ENCODE data around the gene DHX30. TPM values are rescaled to one million over a fixed set of nuclear protein-coding genes. Genes with fewer than 3 reads are reported as not detected.
A peak's percentile ranks its signal among the peaks of the same experiment; 100 is the strongest.

Gene DHX30
- polyA plus RNA-seq, 1 of the 3 experiments (the other 2 are of a cell fraction): 86.3 TPM

- ChIA-PET CTCF (interaction anchor here (1.5 to 2.7 kb wide), 2 partner anchors 8 to 250 kb away, joined by 4 to 8 read pairs; partner anchors contain the start of gene SMARCC1), POLR2A (no interaction called here)
- WGBS (ENCODE audit: low lambda C conversion rate): 93% methylated on average over 8 of the region's 8 CpGs
- Histone ChIP-seq H3K4me2 (no peak overlapping the region), H3K36me3 (replicated peaks in 1 of 2; ENCODE audit: control insufficient read depth in 1 of 2, insufficient read depth in 2 of 2, low read length in 1 of 2) (peaks cover 14 to 32% of the 10 kb centered on the region in 2 experiments), H3K9me2 (no peaks in the 10 kb centered on the region), H2AFZ (ENCODE audit: low read depth) (no peak overlapping the region), H4K20me1 (ENCODE audit: insufficient read depth) (peaks cover 70% of the 10 kb centered on the region), H3K79me2 (ENCODE audit: insufficient read depth) (peaks cover 100% of the 10 kb centered on the region), H3K4me3 (ENCODE audit: low read depth in 2 of 2, low read length in 1 of 2) (no peak overlapping the region), H3F3A (replicated peaks; ENCODE audit: insufficient read depth) (peaks cover 10% of the 10 kb centered on the region), H3K9ac (no peak overlapping the region), H3K9me3 (no peaks in the 10 kb centered on the region; the same call in 1 of the 2 replicates), H3K4me1 (ENCODE audit: control insufficient read depth in 1 of 2, insufficient read depth in 2 of 2, low read depth in 1 of 2, low read length in 1 of 2) (no peaks in the 10 kb centered on the region), H3K27me3 (ENCODE audit: insufficient read depth) (no peaks in the 10 kb centered on the region), H3K27ac (ENCODE audit: low read depth in 2 of 2, low read length in 1 of 2) (no peak overlapping the region)
- DNase-seq: no peak
- TF ChIP-seq TCF12 (IDR thresholded peaks at IDR 0.05) (no peak), EP300 (IDR thresholded peaks at IDR 0.05; ENCODE audit: borderline replicate concordance in 1 of 2, low read depth in 1 of 2, low read length in 1 of 2) (no peak), RXRA (IDR thresholded peaks at IDR 0.05; ENCODE audit: borderline replicate concordance, low read depth) (no peak), POLR2AphosphoS5 (IDR thresholded peaks at IDR 0.05; ENCODE audit: low read depth, low read length) (no peak), GABPA (IDR thresholded peaks at IDR 0.05; ENCODE audit: low read depth) (no peak), SIN3A (IDR thresholded peaks at IDR 0.05; ENCODE audit: borderline replicate concordance, low read depth, low read length) (no peak), USF2 (IDR thresholded peaks at IDR 0.05; ENCODE audit: borderline replicate concordance, low read depth, low read length) (no peak), SMC3 (IDR thresholded peaks at IDR 0.05; ENCODE audit: low read depth, low read length) (no peak), TAF1 (IDR thresholded peaks at IDR 0.05; ENCODE audit: borderline replicate concordance, low read depth, low read length) (no peak), EZH2phosphoT487 (IDR thresholded peaks at IDR 0.05; ENCODE audit: borderline replicate concordance, low read depth) (no peak), IRF3 (IDR thresholded peaks at IDR 0.05; ENCODE audit: low read depth, low read length) (no peak), MXI1 (IDR thresholded peaks at IDR 0.05; ENCODE audit: low read depth, low read length) (no peak)
These were observed 30.1 kb upstream of the DHX30 start for GRCh38 chr3:47772788-47773187.

- Histone ChIP-seq H3F3A (replicated peaks; ENCODE audit: insufficient read depth) (peaks cover 31% of the 10 kb centered on the region), H3K4me1 (ENCODE audit: control insufficient read depth in 1 of 2, insufficient read depth in 2 of 2, low read depth in 1 of 2, low read length in 1 of 2) (peaks cover 0 to 3% of the 10 kb centered on the region in 2 experiments; a peak in 2 of 4 replicates), H3K36me3 (replicated peaks in 1 of 2; ENCODE audit: control insufficient read depth in 1 of 2, insufficient read depth in 2 of 2, low read length in 1 of 2) (peaks cover 0 to 13% of the 10 kb centered on the region in 2 experiments), H3K27ac (ENCODE audit: low read depth in 2 of 2, low read length in 1 of 2) (no peak overlapping the region), H3K27me3 (ENCODE audit: insufficient read depth) (no peaks in the 10 kb centered on the region), H4K20me1 (ENCODE audit: insufficient read depth) (peaks cover 67% of the 10 kb centered on the region), H3K9ac (peak overlapping the region; percentile 98; the same call in 1 of the 2 replicates), H3K4me2 (peak overlapping the region; percentile 97; the same call in 1 of the 2 replicates), H3K9me3 (no peaks in the 10 kb centered on the region), H3K9me2 (no peaks in the 10 kb centered on the region), H2AFZ (ENCODE audit: low read depth) (no peak overlapping the region), H3K4me3 (ENCODE audit: low read depth in 2 of 2, low read length in 1 of 2) (no peak overlapping the region), H3K79me2 (ENCODE audit: insufficient read depth) (peaks cover 85% of the 10 kb centered on the region)
- ChIA-PET CTCF (interaction anchor here (0.7 kb wide), 1 partner anchor 31 kb away, joined by 3 read pairs; no protein-coding TSS in a partner anchor), POLR2A (no interaction called here)
- TF ChIP-seq ELF1 (IDR thresholded peaks at IDR 0.05) (no peak), RCOR1 (IDR thresholded peaks at IDR 0.05; ENCODE audit: low read length) (no peak), RFX5 (IDR thresholded peaks at IDR 0.05; ENCODE audit: low read length) (no peak), POLR2AphosphoS5 (IDR thresholded peaks at IDR 0.05; ENCODE audit: low read depth, low read length) (no peak), TCF12 (IDR thresholded peaks at IDR 0.05) (no peak), ZBTB33 (IDR thresholded peaks at IDR 0.05; ENCODE audit: borderline replicate concordance, low read depth) (no peak), NRF1 (IDR thresholded peaks at IDR 0.05; ENCODE audit: low read depth, low read length) (no peak), CHD2 (IDR thresholded peaks at IDR 0.05; ENCODE audit: low read length, partially characterized antibody) (no peak), NFIC (IDR thresholded peaks at IDR 0.05; ENCODE audit: borderline replicate concordance) (no peak), MXI1 (IDR thresholded peaks at IDR 0.05; ENCODE audit: low read depth, low read length) (no peak)
- TF ChIP-seq, protein P1, sequence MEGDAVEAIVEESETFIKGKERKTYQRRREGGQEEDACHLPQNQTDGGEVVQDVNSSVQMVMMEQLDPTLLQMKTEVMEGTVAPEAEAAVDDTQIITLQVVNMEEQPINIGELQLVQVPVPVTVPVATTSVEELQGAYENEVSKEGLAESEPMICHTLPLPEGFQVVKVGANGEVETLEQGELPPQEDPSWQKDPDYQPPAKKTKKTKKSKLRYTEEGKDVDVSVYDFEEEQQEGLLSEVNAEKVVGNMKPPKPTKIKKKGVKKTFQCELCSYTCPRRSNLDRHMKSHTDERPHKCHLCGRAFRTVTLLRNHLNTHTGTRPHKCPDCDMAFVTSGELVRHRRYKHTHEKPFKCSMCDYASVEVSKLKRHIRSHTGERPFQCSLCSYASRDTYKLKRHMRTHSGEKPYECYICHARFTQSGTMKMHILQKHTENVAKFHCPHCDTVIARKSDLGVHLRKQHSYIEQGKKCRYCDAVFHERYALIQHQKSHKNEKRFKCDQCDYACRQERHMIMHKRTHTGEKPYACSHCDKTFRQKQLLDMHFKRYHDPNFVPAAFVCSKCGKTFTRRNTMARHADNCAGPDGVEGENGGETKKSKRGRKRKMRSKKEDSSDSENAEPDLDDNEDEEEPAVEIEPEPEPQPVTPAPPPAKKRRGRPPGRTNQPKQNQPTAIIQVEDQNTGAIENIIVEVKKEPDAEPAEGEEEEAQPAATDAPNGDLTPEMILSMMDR (IDR thresholded peaks at IDR 0.05): no peak
- TF ChIP-seq, protein P2, sequence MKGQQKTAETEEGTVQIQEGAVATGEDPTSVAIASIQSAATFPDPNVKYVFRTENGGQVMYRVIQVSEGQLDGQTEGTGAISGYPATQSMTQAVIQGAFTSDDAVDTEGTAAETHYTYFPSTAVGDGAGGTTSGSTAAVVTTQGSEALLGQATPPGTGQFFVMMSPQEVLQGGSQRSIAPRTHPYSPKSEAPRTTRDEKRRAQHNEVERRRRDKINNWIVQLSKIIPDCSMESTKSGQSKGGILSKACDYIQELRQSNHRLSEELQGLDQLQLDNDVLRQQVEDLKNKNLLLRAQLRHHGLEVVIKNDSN (IDR thresholded peaks at IDR 0.05; ENCODE audit: borderline replicate concordance, low read depth): no peak
- WGBS (ENCODE audit: low lambda C conversion rate): 80% methylated on average over 3 of the region's 3 CpGs
- DNase-seq: no peak
These were observed 24.2 kb upstream of the DHX30 start for GRCh38 chr3:47778746-47779145.
